ENCODE measurements around the gene LRRN2. TPM values are rescaled to one million over a fixed set of nuclear protein-coding genes. Genes with fewer than 3 reads are reported as not detected.

LRRN2 gene
- total and polyA plus RNA-seq, 2 donors, result 0.66 to 3.0 TPM

DNA sequence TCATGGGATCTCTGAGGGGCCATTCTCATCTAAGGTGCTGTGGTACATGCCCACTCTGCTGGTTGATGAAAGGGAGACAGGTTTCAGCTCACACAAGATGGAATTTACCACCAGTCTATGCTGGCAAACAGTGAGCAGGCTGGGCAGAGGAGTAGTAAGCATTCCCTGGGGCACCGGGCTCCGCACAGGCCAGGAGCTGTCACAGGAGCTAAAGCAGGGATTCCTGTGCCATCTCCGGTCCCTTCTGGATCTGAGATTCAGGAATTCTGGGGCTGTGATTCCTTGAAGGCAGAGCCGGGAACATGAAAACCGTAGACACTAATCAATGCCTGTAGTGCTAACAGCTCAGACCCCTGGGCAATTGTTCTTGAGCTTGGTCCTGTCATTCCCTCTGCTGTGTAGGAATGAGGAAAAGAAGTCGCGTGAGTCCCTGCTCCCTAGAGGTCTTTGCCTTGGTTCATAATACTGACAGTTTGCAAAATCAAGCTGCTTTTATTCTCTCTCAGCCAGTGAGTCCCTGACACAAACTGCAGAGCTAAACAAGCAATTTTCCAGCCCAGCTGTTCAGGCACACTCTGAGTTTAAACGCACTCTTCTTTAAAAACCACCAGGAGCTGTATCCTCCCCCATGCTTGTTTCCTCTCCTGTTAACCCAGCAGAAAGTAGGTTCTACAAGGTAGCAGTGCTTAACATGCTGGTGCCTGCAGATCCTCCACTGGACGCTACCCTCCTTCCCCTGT lies 116.8 kb downstream of the LRRN2 start:
- Histone ChIP-seq H3K4me3 (ENCODE audit: low read length in 2 of 2) (no peak overlapping the region), H3K36me3 (ENCODE audit: control insufficient read depth in 2 of 2, insufficient read depth in 2 of 2, low read length in 1 of 2) (peaks cover 34 to 59% of the 10 kb centered on the region in 2 donors), H3K4me1 (ENCODE audit: control insufficient read depth in 2 of 2, insufficient read depth in 2 of 2, low read length in 2 of 2) (peaks cover 44 to 62% of the 10 kb centered on the region in 2 donors), H3K9me3 (ENCODE audit: control insufficient read depth in 2 of 2, insufficient read depth in 1 of 2, low read length in 1 of 2) (no peaks in the 10 kb centered on the region), H3K27me3 (ENCODE audit: control insufficient read depth in 2 of 2, insufficient read depth in 1 of 2, low read length in 1 of 2) (no peaks in the 10 kb centered on the region), H3K27ac (ENCODE audit: low read depth in 1 of 2, low read length in 1 of 2) (peak overlapping the region; percentile 64 to 88)
- 83% methylated on average over 9 of the region's 9 CpGs for WGBS
- DNase-seq (ENCODE audit: low read depth in 6 of 9, low spot score in 9 of 9), result peak in 8 of 9 donors; percentile 38 to 83 (median 58)

Other genes starting within 250 kb of the LRRN2 start
- 8.4 TPM for gene PIK3C2B, start 190.9 kb downstream of the LRRN2 start, total RNA-seq
- 12.6 TPM for gene PIK3C2B, start 190.9 kb downstream of the LRRN2 start, polyA plus RNA-seq
- gene MDM4, start 169.3 kb downstream of the LRRN2 start, total RNA-seq, result 54.4 TPM
- gene MDM4, start 169.3 kb downstream of the LRRN2 start, polyA plus RNA-seq, result 41.0 TPM
- gene NFASC, start 185.1 kb upstream of the LRRN2 start, total RNA-seq, result 0.14 TPM
- gene NFASC, start 185.1 kb upstream of the LRRN2 start, polyA plus RNA-seq, result 1.4 TPM

All from thymus (tissue), 11 donors.